ENCODE data around the gene KCNQ1.

Gene KCNQ1

GRCh38 chr11:2857918-2858317, 413.1 kb downstream of the KCNQ1 start:
- DNase-seq (ENCODE audit: insufficient read length, low spot score) (no peak), FAIRE-seq (no peak)

DNA sequence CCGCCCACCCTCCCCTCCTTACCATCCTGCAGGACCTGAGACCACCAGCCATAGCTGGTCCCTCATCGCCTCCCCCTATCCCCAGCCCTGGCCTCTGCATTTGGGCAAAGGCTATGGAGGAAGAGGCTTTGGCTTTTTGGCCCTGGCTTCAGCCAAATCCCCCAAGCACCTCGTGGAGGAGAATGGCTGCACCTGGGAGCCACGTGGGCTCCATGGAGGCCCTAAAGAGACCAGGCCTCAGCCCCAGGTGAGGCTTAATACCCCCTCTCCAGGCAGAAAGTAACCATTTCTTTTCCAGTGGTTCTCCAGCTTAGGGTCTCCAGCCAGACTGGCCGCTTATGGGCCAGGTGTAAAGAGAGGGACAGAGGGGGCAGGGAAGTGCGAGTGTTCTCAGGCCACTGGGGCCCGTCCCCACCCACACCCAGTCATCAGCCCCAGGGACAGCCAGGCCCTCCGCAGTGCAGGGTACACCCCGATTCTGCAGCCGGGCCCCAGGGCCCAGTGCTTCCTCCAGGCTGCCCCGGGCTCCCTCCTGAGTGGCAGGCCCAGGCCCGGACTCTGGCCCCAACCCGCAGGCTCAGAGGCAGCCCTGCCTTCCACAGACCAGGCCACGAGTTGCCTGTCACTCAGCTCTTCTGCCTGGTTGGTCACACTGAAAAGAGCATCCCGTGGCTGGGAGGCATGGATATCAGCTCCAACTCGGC, 414.3 kb downstream of the KCNQ1 start:
- no peak for FAIRE-seq

More at GRCh38 chr11:2857918-2858317, 413.1 kb downstream of the KCNQ1 start:
- TF ChIP-seq, protein P1, sequence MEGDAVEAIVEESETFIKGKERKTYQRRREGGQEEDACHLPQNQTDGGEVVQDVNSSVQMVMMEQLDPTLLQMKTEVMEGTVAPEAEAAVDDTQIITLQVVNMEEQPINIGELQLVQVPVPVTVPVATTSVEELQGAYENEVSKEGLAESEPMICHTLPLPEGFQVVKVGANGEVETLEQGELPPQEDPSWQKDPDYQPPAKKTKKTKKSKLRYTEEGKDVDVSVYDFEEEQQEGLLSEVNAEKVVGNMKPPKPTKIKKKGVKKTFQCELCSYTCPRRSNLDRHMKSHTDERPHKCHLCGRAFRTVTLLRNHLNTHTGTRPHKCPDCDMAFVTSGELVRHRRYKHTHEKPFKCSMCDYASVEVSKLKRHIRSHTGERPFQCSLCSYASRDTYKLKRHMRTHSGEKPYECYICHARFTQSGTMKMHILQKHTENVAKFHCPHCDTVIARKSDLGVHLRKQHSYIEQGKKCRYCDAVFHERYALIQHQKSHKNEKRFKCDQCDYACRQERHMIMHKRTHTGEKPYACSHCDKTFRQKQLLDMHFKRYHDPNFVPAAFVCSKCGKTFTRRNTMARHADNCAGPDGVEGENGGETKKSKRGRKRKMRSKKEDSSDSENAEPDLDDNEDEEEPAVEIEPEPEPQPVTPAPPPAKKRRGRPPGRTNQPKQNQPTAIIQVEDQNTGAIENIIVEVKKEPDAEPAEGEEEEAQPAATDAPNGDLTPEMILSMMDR (IDR thresholded peaks at IDR 0.05; ENCODE audit: insufficient read depth, missing control alignments) = no peak

DNA sequence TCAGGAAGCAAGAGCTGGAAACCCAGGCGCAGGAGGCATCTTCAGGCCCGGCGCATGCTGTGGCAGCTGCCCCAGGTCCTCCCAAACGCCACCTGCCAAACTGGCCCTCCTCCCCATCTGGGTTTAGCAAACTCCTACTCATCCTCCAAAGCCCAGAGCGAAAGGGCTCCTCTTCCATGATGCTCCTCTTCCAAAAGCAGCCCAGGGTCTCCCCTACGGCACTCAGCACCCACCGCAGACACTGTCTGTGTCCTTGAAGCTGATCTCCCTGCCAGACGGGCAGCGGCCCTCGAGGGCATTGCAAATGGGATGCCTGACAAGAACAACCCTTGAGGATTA, 414.9 kb downstream of the KCNQ1 start:
- DNase-seq (ENCODE audit: insufficient read length, low spot score) (no peak), FAIRE-seq (no peak)
- TF ChIP-seq, protein P1 (IDR thresholded peaks at IDR 0.05; ENCODE audit: insufficient read depth, missing control alignments) = no peak

More for the DNA sequence above, 414.3 kb downstream of the KCNQ1 start:
- no peak for DNase-seq (ENCODE audit: insufficient read length, low spot score)
- TF ChIP-seq, protein P1 (IDR thresholded peaks at IDR 0.05; ENCODE audit: insufficient read depth, missing control alignments) = no peak

GRCh38 chr11:2860636-2861035, 415.8 kb downstream of the KCNQ1 start:
- FAIRE-seq = no peak
- TF ChIP-seq, protein P1 (IDR thresholded peaks at IDR 0.05; ENCODE audit: insufficient read depth, missing control alignments) = no peak
- no peak for DNase-seq (ENCODE audit: insufficient read length, low spot score)

DNA sequence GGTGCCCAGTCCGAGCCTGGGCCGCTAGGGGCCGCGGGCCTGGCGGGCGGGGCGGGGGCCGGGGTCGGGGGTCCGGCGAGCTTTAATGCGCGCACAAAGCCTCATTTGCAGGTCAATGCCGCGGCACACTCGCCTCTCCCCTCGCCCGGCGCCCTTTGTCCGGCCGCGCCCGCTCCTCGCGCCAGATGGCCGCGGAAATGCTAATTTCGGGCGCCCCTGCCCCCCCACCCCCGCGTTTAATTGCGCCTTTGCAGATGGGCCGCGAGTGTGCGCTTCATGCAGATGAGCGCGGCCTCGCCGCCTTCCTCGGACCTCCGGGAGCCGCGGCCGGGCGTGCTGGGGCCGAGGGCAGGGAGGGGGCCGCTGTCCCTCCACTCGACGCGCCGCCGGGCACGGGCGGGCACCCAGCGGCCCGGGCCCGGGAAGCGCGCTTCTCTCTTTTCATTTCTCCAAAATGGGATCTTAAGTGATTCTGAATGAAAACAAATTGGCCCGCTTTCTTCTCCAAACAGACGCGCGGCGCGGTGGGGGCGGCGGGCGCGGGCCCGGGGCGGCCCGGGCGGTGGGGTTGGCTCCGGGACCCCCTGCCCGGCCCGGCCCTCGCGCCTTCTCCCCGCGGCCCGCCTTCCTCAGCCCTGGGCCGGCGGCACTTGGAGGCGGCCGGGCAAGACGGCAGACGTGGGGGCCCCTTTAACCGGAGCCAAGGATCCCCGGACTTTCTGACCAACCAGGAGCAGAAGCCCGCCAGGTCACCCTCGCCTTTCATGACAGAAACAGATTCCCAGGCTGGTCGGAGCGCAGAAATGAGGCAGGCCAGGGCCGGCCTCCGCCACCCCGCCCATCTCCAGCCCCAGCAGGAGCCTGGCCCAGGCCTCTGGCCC, 417.8 kb downstream of the KCNQ1 start:
- no peak for DNase-seq (ENCODE audit: insufficient read length, low spot score)
- TF ChIP-seq, protein P1 (IDR thresholded peaks at IDR 0.05; ENCODE audit: insufficient read depth, missing control alignments) = no peak
- no peak for FAIRE-seq

- FAIRE-seq (no peak), DNase-seq (ENCODE audit: insufficient read length, low spot score) (no peak)
- TF ChIP-seq, protein P1 (IDR thresholded peaks at IDR 0.05; ENCODE audit: insufficient read depth, missing control alignments) = no peak
These were observed 418.4 kb downstream of the KCNQ1 start for GRCh38 chr11:2863276-2863618.

GRCh38 chr11:2864901-2865300, 420.1 kb downstream of the KCNQ1 start:
- TF ChIP-seq, protein P1 (IDR thresholded peaks at IDR 0.05; ENCODE audit: insufficient read depth, missing control alignments) = no peak

More at GRCh38 chr11:2864901-2865300, 420.1 kb downstream of the KCNQ1 start:
- FAIRE-seq (no peak), DNase-seq (ENCODE audit: insufficient read length, low spot score) (no peak)
